Measurements from ENCODE around the gene PDIA3. TPM values are rescaled to one million over a fixed set of nuclear protein-coding genes. Genes with fewer than 3 reads are reported as not detected.

Gene PDIA3
- total RNA-seq, 3 donors from 2014 or later (not counting 1 experiment from before 2014, with no cell fraction given): 295 to 334 (median 312) TPM

- Histone ChIP-seq H3K4me3 (ENCODE audit: low read length) (no peak overlapping the region), H3K4me1 (ENCODE audit: control insufficient read depth, insufficient read depth, low read length) (no peaks in the 10 kb centered on the region), H3K36me3 (ENCODE audit: control insufficient read depth, insufficient read depth, low read length) (peaks cover 85% of the 10 kb centered on the region), H3K27me3 (ENCODE audit: control insufficient read depth, insufficient read depth, low read length) (no peaks in the 10 kb centered on the region), H3K9me3 (ENCODE audit: control insufficient read depth, insufficient read depth, low read length) (no peaks in the 10 kb centered on the region), H3K27ac (ENCODE audit: low read length) (no peak overlapping the region)
- peaks cover 8 to 15% of the 10 kb centered on the region in 2 donors for H3K4me1 Mint-ChIP-seq
- TF ChIP-seq, protein P1, sequence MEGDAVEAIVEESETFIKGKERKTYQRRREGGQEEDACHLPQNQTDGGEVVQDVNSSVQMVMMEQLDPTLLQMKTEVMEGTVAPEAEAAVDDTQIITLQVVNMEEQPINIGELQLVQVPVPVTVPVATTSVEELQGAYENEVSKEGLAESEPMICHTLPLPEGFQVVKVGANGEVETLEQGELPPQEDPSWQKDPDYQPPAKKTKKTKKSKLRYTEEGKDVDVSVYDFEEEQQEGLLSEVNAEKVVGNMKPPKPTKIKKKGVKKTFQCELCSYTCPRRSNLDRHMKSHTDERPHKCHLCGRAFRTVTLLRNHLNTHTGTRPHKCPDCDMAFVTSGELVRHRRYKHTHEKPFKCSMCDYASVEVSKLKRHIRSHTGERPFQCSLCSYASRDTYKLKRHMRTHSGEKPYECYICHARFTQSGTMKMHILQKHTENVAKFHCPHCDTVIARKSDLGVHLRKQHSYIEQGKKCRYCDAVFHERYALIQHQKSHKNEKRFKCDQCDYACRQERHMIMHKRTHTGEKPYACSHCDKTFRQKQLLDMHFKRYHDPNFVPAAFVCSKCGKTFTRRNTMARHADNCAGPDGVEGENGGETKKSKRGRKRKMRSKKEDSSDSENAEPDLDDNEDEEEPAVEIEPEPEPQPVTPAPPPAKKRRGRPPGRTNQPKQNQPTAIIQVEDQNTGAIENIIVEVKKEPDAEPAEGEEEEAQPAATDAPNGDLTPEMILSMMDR (IDR thresholded peaks at IDR 0.05): no peak
- H3K4me3 Mint-ChIP-seq: no peak overlapping the region
- ATAC-seq: no peak
- peaks cover 11% of the 10 kb centered on the region for H3K36me3 Mint-ChIP-seq
- no peaks in the 10 kb centered on the region for H3K27me3 Mint-ChIP-seq (ENCODE audit: low read depth in 2 of 2)
- WGBS (ENCODE audit: insufficient coverage): 93% methylated on average over 6 of the region's 6 CpGs
- peak overlapping the region in 1 of 2 donors; percentile 65 for H3K27ac Mint-ChIP-seq
- DNase-seq: no peak
- no peaks in the 10 kb centered on the region for H3K9me3 Mint-ChIP-seq
- intact Hi-C loops (cut with micrococcal nuclease): no loop called here
Measured at GRCh38 chr15:43762824-43763223, 16.6 kb downstream of the PDIA3 start.

DNA sequence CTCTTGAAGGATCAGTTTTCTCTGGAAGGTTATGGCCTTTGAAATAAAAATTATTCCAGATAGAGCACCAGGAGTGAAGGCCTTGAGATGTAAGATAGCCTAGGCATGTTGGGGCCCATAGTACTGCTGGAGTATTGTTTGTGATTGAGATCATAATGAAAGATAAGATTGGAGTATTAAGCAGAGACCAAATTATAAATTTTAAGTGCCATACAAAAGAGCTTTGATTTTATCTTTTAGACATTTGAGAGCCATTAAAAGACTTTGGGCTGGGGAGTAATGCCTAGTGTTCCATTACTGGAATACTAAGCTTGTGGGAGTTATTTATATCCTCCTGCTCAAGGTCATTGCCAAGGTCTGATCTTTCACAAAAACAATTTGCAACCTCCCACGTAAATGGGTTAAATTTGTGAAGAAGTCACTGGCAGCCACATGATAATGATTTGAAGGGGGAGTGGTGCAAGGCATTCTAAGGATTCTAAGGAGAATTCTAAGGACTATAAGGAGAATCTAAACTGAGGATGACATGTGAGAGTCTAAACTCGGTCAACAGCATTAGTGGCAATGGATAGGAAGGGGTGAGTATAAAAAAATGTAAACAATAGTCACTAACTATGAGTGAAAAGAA is 17.7 kb downstream of the PDIA3 start:
- intact Hi-C loops (cut with micrococcal nuclease): no loop called here
- DNase-seq: no peak
- Histone ChIP-seq H3K36me3 (ENCODE audit: control insufficient read depth, insufficient read depth, low read length) (peaks cover 88% of the 10 kb centered on the region), H3K27me3 (ENCODE audit: control insufficient read depth, insufficient read depth, low read length) (no peaks in the 10 kb centered on the region), H3K4me3 (ENCODE audit: low read length) (no peak overlapping the region), H3K27ac (ENCODE audit: low read length) (no peak overlapping the region), H3K9me3 (ENCODE audit: control insufficient read depth, insufficient read depth, low read length) (no peaks in the 10 kb centered on the region), H3K4me1 (ENCODE audit: control insufficient read depth, insufficient read depth, low read length) (no peaks in the 10 kb centered on the region)
- TF ChIP-seq, protein P1 (IDR thresholded peaks at IDR 0.05): no peak
- no peak for ATAC-seq
- Mint-ChIP-seq H3K36me3 (peaks cover 11% of the 10 kb centered on the region), H3K27ac (peak overlapping the region; percentile 51 to 65), H3K4me1 (peaks cover 8 to 15% of the 10 kb centered on the region in 2 donors), H3K9me3 (no peaks in the 10 kb centered on the region), H3K27me3 (ENCODE audit: low read depth in 2 of 2) (no peaks in the 10 kb centered on the region), H3K4me3 (no peak overlapping the region)
- WGBS (ENCODE audit: insufficient coverage): 97% methylated on average over 2 of the region's 2 CpGs

DNA sequence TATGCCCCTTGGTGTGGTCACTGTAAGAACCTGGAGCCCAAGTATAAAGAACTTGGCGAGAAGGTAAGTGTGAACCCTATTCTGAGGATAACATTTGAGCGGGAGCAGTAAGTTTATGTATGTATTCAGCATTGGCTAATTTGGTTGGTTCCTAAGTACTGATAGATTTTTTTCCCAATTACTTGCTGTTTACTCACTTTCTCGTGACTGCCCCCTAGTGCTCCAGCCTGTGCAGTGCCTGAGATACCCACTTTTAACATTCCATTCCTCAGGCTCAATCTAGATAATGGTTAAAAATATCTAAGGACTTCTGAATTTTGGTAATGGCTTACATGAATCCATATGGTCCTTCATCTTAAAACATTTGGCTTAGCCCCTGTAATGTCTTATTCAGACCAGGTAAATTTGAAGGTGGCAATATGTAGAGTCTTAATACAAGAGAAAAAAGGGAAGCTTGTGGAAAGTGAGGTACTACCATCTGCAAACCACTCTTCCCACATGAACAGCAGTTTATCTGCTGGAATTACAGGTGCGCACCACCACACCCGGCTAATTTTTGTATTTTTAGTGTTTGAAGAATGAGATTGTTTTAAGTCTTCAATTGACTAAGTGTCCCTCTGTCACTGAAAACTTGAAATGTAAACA is 23.5 kb downstream of the PDIA3 start:
- TF ChIP-seq, protein P1 (IDR thresholded peaks at IDR 0.05): peak; percentile 89
- peaks cover 27% of the 10 kb centered on the region for H3K36me3 Mint-ChIP-seq
- intact Hi-C loops (cut with micrococcal nuclease): no loop called here
- H3K4me1 Mint-ChIP-seq: peaks cover 0 to 5% of the 10 kb centered on the region in 2 donors
- peak overlapping the region in 1 of 2 donors; percentile 57 for H3K27ac Mint-ChIP-seq
- no peaks in the 10 kb centered on the region for H3K27me3 ChIP-seq (ENCODE audit: control insufficient read depth, insufficient read depth, low read length)
- DNase-seq (peak in 1 of 2 donors; percentile 81), ATAC-seq (peak; percentile 76 to 84 (median 76))
- H3K4me1 ChIP-seq (ENCODE audit: control insufficient read depth, insufficient read depth, low read length): no peaks in the 10 kb centered on the region
- no peaks in the 10 kb centered on the region for H3K9me3 ChIP-seq (ENCODE audit: control insufficient read depth, insufficient read depth, low read length)
- no peaks in the 10 kb centered on the region for H3K27me3 Mint-ChIP-seq (ENCODE audit: low read depth in 2 of 2)
- no peak overlapping the region for H3K4me3 Mint-ChIP-seq
- 63% methylated on average over 3 of the region's 5 CpGs for WGBS (ENCODE audit: insufficient coverage)
- no peak overlapping the region for H3K4me3 ChIP-seq (ENCODE audit: low read length)
- no peaks in the 10 kb centered on the region for H3K9me3 Mint-ChIP-seq
- H3K27ac ChIP-seq (ENCODE audit: low read length): no peak overlapping the region
- H3K36me3 ChIP-seq (ENCODE audit: control insufficient read depth, insufficient read depth, low read length): peaks cover 83% of the 10 kb centered on the region

Measured in natural killer cell (primary cell).